OCI-LY1 (cell line): Measurements from ENCODE around the gene VIL1.

ENCODE experiments used
- EZH2 ChIP-seq: fragments of 200-600 bp; sonication (generic), shearing (Covaris generic); IDR thresholded peaks from 2 replicates; pipeline ENCODE4 v1.8.0; 2017; ENCODE audit warnings: borderline replicate concordance, mixed run types, mild to moderate bottlenecking, antibody characterized with exemption, low read length, moderate library complexity, mixed read lengths
- TF ChIP-seq, protein P1 (sequence below): fragments of 200-600 bp; sonication (generic), shearing (Covaris generic); IDR thresholded peaks from 2 replicates; pipeline ENCODE4 v1.5.1; 2017; ENCODE audit warnings: mild to moderate bottlenecking, antibody characterized with exemption, low read length, moderate library complexity, mixed read lengths

DNA sequence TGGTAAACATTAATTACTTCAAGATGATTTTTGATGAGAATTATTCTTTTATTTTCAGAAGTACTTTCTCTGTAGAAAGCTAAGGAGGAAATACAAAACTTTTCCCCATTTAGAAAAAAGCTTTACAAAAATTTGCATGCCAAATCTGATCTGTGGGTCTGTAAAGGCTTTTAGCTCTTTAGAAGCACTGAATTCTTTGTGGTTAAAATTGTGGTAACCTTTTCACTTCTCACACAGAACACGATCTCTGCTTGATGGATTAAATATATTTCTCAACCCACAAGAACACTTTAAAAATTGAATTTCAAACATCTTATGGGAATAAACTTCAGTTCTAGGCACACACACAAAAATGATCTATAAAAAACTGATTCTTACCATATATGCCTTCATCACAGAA is 63.7 kb downstream of the VIL1 start:
- TF ChIP-seq, protein P1, sequence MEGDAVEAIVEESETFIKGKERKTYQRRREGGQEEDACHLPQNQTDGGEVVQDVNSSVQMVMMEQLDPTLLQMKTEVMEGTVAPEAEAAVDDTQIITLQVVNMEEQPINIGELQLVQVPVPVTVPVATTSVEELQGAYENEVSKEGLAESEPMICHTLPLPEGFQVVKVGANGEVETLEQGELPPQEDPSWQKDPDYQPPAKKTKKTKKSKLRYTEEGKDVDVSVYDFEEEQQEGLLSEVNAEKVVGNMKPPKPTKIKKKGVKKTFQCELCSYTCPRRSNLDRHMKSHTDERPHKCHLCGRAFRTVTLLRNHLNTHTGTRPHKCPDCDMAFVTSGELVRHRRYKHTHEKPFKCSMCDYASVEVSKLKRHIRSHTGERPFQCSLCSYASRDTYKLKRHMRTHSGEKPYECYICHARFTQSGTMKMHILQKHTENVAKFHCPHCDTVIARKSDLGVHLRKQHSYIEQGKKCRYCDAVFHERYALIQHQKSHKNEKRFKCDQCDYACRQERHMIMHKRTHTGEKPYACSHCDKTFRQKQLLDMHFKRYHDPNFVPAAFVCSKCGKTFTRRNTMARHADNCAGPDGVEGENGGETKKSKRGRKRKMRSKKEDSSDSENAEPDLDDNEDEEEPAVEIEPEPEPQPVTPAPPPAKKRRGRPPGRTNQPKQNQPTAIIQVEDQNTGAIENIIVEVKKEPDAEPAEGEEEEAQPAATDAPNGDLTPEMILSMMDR, result no peak
- no peak for TF ChIP-seq EZH2
